ENCODE results near the gene FCGR3A.

The FCGR3A gene

DNA sequence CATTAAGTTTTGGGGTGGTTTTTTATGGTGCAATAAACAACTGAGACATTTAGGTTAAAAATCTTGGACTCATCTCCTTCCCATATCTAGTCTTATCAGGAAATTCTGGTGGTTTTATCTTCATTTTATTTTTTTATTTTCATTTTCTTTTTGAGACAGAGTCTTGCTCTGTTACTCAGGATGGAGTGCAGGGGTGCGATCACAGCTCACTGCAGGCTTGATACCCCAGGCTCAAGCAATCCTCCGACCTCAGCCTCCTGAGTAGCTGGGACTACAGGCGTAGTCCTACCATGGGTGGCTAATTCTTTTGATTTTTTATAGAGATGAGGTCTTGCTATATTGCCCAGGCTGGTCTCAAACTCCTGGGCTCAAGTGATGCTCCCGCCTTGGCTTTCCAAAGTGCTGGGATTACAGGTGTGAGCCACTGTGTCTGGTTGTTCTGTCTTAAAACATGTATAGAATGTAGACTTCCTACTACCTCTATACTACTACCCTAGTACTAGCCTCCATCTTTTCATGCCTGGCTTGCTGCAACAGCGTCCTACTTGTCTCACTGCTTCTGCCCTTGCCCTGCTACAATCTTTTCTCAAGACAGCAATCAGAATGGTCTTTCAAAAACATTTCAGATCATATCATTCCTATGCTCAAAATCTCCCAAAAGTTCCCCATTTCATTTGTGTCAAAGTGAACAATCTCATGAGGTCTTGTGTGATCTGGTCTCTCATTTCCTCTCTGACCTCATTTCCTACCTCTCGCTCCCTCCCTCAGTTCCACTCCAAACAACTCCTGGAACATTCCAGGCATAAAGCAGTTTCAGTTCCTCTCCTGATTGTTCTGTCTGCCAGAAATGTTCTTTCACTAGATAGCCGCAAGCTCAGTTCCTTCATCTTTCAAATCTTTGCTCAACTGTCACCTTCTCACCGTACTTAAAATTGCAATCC, 50.2 kb downstream of the FCGR3A start:
- no peak for DNase-seq (ENCODE audit: low read depth)

DNA sequence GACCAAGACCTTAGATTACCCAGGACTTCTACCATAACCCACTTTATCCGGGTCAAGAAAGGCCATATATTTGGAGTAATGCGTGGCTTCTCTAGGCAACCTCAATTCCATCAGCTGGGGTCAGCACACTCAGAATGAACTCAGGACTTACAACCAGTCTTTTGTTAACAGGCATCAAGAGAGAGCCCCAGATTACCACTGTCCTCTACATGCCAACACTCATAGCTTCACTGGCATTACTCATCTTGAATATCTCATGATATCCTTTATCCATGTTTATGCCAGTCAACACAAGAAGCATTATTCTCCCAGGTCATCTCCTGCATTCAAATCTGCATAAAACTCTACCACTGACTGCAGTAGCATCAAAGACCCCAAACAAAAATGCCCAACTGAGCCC, 51.0 kb downstream of the FCGR3A start:
- DNase-seq (ENCODE audit: low read depth): no peak

DNA sequence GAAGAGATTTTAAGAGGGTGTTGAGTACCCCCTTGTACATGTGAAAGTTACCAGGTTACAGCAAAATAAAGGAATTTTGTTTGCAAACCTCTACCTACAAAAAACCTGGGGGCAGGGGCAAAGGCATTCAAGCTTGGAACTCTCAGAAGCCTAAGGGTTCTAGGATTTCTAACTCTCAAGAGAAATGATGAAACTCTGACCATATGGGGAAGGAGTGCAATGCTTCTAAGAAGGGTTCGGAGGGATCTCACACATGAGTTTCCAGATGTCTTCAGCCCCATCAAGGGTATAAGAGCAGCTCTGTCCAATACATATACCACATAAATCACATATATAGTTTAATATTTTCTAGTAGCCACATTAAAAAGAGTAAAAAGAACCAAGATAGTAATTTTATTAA, 51.7 kb downstream of the FCGR3A start:
- DNase-seq (ENCODE audit: low read depth): no peak

DNA sequence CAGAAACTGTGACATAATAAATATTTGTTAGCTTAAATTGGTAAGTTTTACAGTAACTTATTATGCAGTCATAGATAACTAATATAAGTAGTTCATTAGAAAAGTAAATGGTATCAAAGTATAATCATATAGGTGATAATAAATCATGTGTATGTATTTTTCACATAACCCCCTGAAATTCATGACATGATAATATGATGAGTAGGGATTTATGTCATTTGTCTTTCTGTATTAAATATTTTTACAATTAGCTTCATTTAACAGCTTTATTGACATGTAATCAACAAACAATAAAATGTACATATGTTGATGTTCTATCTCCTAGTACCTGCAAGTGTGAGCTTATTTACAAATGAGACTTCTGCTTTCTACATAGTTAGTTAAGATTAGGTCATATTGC, 54.1 kb downstream of the FCGR3A start:
- DNase-seq (ENCODE audit: low read depth): no peak

DNA sequence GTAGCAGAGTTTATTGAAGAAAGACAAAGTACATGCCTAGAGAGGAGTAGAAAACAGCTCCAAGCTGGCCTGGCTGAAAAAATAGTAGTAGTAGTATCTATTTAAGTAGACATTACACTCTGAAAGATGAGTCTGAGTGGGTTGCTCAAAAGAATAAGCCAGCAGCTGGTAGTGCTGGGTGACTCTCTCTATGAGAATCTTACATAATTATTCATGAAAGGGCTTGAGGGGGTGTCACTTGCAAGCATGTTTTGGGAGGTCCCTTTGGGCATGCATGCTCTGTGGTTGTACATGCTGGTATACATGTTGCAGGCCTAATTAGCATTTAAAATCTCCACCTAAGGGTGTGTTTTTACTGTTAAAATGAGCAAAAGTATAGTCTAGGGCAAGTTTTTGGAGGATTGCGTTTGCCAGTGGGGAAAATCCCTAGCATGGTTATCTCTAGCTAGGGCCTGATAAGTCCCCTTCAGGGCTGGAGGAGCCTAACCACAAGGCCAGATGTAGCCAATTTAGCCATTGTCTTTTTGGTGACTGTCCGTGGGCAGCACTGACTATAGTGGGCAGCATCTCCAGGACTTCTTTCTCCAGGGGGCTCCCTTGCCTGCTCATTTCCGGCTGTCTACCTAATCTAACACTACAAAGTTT, 55.4 kb downstream of the FCGR3A start:
- no peak for DNase-seq (ENCODE audit: low read depth)

DNA sequence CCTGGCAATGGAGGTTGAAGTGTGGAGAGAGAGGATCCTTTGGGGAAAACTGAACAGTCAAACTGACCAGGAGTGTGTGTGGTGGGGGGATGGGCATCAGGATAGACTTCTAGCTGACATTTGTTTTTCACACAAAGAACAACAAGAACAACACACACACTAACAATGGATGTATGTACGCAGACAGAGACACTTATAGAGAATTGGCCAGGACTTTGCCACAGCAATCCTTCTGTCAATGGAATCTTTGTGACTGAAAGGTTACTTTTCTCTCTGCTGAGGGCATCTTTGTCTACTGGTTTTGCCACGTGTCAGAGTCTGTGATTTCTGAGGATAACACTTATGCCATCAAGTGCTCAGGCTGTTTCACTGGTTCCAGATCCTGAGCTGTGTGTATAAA, 56.8 kb downstream of the FCGR3A start:
- DNase-seq (ENCODE audit: low read depth): no peak

All from ELR (cell line).